GM10266 (cell line): ENCODE data around the gene TERC.
"Not testable (repeated sequence)": the region's sequence is repeated elsewhere in the genome, so short reads cannot be mapped to it uniquely, and the experiment has no call there.

ENCODE experiments used
- DNase-seq: peaks from one replicate; pipeline ENCODE4 v3.0.0; 2012; ENCODE audit errors: extremely low spot score
- CTCF ChIP-seq: IDR thresholded peaks from 2 replicates; pipeline ENCODE4 v1.5.1; 2012; ENCODE audit warnings: mild to moderate bottlenecking, low read depth; ENCODE audit not compliant: control insufficient read depth, insufficient read depth; ENCODE audit errors: missing control alignments

The TERC gene

DNA sequence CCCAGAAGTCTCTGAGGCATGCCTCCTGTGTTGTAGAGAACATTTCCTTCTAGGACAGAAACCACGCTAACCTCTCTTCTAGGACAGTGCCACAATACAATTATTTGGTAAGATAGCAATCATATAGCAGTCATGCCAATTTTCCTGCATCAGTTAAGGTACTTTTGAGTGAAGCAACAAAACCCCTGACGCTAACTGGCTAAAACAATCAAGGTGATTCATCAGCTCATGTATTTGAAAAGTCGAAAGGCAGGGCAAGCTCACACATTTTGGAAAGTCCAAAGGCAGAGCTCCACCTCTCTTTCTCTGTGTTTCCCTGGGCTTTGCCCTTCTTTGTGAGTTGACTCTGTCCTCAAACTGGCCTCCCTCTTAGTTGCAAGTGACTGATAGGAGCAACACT lies 10.1 kb downstream of the TERC start:
- no peak for DNase-seq
- no peak for TF ChIP-seq CTCF

DNA sequence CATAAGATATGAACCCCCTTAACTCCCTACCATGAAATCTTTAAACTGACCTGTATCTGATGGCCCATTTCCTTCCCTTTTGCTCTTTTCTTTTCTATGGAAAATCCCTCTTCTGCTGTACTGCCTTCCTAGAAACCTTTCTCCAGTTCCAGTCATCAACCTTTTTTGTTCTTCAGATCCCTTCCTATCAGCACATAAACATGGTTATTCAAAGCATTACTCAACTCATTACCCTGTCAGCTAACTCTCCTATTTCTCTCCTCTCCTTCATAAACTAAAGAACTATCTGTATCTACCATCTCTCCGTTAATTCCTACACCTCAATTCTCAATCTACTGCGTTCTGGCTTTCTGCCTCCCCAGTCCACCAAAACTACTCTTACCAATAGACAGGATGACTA lies 13.0 kb downstream of the TERC start:
- TF ChIP-seq CTCF: no peak
- no peak for DNase-seq

DNA sequence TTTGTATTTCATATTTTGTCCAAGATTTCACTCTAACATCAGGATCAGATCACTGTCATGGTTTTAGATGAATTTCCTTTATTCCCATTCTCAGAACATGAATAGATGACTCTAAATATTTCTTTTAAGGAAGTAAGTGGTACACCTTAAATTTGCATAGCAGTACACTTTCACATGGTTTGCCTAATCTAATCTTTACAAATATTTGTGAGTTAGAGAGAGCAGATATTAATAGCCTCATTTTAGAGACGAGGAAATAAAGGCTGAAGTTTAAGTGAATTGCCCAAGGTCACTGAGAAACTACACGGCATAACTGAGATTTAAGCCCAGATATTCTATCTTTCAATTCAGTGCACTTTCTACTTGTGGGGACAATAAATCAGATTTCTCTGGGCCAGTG lies 14.2 kb downstream of the TERC start:
- TF ChIP-seq CTCF: no peak

DNA sequence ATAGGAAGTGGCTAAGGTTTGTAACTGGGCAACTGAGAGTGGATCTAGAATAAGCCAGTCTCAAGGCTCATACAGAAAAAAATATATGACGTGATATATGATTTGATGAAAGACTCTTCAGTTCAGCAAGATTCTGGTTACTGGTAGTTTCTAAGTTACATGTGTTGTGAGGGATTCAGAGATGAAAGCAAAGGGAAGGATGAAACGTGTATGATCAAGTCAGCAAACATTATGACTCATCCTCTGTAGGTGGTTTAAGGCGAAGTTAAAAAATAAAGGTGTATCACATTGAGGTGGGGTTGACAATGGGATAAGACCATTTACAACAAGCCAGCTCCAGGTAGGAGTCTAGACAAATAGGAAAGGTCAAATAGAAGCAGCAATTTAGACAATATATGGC lies 16.2 kb downstream of the TERC start:
- peak; percentile 3 for DNase-seq
- TF ChIP-seq CTCF: no peak

More for the DNA sequence above, 14.2 kb downstream of the TERC start:
- no peak for DNase-seq

GRCh38 chr3:169746924-169747323 lies 17.9 kb downstream of the TERC start:
- DNase-seq: no peak
- TF ChIP-seq CTCF: no peak

- DNase-seq: no peak
- peak; percentile 28 for TF ChIP-seq CTCF
These were observed 20.4 kb downstream of the TERC start for GRCh38 chr3:169744366-169745054.

DNA sequence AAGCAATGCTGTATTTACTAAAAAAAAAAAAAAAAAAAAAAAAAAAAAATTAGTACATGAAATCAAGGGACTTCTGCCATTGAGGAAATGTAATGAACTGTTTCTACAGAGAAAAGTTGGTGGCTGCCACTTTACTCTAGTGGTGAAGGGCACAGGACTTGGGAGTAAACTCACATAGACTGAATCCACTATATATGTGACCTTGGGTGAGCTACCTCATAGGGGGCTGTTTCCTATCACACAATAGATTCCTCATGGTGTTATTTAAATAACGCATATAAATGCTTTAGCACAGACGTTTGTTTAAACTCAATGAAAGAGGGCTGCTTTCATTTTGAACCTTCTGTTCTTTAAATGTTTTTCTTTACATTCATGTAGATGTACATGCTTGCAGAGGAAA lies 25.8 kb downstream of the TERC start:
- DNase-seq: no peak
- no peak for TF ChIP-seq CTCF

GRCh38 chr3:169731857-169732256 lies 33.0 kb downstream of the TERC start:
- not testable (repeated sequence) for DNase-seq
